NCI-H2107 treated with DMSO at 0.1 percent for 48 hours (cell line): ENCODE results near the gene UNCX.
"Not testable (repeated sequence)": the region's sequence is repeated elsewhere in the genome, so short reads cannot be mapped to it uniquely, and the experiment has no call there.

Source experiments
- DNase-seq: peaks from one replicate; lab custom pipeline; 2025; ENCODE audit not compliant: unreplicated experiment; lab: John Stamatoyannopoulos, UW

Gene UNCX

DNA sequence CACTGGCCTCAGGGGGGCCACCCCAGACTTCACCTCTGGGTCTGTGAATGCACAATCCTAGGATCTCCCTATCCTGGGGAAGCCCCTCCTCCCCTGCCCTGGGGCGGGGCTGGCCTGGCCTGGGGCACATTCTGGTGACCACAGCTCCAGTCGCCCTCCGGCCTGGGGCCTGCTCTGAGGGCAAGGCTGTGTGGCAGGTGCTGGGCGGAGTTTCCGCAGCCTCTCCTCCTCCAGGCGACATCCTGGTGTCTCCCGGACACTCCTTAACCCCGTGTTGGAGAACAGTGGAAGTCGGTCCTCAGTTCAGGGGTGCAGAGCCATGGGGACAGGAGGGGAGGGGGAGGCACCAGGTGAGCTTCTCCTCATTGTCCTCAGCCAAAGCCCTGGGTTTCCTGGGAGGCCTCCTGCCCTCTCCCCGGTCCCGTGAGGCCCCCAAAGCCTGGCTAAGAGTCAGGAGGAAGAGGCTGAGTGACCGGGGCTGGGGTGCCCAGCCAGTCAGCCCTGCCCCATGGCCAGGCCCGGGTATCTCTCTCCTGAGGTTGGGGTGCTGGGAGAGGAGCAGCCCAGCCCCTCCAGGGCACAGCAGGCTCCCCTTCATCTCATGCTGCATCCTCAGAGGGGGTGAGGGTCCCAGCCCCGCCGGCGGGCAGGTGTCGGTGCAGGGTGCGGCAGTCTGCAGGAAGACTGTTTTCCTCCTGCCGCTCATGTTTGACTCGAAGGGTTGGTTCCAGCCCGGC is 22.6 kb downstream of the UNCX start:
- no peak for DNase-seq

DNA sequence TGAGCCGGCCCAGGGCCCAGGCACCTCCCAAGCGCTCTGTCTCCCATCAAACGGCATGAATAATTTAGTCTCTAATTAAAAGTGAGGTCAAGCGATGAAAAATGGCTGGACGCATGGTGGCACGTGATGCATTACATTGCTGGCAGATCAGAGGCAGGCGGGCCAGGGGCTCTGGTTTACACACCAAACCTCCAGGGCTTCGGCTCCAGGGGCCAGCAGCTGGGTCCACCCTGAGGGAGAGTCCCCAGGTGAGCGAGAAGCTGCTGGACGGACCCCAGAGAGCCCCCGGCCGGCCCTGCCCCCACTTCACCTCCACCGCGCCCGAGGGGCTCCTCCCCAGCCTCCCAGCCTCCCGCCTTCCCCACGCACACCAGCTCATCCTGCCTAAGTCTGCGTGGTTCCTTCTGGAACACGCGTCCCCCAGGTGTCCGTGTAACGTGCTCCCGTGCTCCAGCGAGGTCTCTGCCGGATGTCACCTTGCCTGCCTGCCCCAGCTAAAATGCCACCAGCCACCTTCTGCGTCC is 23.2 kb downstream of the UNCX start:
- no peak for DNase-seq

DNA sequence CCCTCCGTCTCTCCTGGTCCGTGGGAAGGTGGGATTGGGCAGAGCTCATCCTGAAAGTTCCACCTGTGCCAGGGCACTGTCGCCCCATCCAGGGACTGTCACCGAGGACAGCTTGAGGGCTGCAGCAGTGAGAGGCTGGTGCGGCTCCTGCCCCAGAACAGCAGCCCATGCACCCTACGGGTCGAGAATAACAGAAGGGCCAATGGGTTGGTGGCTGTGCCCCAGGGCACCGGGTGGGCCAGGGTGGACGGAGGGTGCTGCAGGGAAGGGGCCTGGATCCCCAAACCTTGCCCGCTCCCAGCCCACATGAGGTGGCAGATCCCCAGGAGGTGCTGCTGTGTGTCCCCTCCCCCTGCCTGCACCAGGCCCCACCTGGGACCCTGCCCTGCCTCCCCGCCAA is 23.9 kb downstream of the UNCX start:
- no peak for DNase-seq

DNA sequence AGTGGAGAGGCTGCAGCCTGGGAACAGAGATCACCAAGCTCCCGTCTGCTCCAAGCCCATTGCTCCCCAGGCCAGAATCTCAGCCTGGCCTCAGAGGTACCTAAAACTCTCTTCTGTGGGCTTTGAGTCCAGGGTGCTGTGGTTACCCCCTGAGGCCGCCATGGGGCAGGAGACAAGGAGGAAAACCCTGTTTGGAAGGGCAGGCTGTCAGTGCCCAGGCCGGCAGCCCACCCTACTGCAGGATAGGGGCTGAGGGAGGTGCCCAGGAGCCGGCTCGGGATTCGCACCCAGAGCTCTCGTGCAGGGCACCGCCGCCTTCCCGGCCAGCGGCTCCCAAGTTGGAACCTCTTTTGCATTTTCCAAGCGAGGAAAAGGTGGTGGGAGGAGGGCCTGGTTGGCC is 24.5 kb downstream of the UNCX start:
- no peak for DNase-seq

DNA sequence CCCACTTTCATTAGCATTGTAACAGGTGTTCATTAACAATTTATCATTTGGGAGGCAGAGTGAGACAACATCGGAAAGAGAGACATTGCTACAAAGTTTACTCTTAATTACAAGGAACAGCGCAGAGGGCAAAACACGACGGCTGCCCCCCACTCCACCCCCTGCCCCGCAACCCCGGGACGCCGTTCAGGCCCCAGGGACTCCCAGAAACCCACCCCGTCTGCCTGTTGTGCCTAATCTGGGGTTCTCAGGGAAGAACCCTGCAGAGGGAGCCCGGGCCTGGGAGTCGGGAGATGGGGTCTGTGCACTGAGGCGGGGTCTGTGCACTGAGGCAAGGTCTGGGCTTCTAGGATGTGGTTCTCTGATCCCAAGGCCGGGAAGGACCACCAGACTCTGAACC is 25.2 kb downstream of the UNCX start:
- no peak for DNase-seq

DNA sequence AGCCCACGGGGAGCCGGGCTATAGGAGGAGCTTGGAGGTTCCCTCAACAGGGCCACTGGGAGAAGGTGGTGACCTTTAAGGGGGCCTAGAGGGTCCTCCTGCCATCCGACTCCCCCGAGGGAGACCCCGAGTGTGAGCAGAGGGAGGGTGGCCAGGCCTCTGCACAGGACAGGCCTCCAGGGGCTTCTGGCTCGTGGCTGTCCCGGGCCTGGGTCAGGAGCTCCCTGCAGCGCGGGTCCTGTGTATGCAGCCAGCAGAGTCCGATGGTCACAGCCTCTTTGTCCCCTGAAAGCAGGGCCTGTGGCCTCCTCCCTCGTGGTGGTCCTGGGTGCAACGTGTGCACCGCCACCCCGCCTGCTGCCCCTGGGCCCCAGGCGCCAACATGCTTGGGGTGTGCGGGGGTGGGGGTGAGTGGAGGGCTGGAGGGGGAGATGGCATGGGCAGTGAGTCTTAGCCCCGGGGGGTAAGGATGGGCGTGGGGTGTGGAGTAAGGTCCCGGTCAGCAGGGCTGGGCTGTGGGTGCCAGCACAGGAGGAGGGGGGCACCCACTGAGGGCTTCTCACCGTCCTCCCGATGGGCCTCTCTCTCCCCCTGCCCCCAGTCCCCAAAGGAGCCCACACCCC is 27.1 kb downstream of the UNCX start:
- no peak for DNase-seq

DNA sequence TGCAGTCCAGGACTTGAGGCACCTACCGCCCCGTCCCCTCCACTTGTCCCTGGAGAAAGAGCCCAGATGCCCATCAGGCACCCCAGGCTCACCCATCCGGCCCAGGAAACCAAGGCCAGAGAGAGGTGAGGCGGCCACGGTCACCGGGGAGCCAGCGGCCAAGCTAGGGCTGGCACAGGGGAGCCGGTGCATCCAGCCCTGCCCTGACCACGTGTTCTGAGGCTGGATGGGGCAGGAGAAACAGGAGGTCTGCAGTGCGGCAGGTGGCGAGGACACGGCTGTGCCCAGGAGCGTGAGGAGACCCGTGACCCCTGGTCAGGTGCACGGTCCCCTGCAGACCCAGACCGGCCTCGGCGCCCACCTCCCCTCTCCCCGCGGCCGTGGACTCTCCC is 27.6 kb downstream of the UNCX start:
- no peak for DNase-seq

DNA sequence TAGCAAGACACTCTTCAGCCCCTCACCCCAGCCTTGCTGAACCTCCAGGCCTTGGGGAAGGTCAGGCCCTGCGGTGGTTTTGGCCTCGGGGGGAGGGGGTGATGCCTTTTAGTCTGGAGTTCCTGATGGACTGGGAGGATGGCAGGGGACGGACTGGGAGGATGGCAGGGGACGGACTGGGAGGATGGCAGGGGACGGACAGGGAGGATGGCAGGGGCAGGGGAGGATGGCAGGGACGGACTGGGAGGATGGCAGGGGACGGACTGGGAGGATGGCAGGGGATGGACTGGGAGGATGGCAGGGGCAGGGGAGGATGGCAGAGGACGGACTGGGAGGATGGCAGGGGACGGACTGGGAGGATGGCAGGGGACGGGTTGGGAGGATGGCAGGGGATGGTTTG is 28.4 kb downstream of the UNCX start:
- not testable (repeated sequence) for DNase-seq

DNA sequence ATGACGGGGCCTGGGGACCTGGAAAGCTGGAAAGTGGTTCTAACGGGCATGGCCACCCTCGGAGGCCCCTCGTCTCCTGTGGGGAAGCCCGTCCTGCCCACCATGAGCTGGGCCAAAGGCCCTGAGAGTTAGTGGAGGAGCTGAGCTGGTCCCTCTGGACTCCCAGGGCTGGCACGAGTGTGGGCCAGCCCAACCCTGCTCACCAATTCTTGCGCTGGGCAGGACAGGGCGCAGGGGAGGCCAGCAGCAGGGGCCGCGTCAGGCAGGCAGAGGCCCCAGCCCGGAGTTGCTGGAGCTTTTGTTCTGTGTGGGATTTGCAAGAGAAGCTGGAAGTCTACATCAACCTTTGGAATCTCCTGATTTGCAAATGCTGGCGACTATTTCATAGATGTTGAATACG is 29.8 kb downstream of the UNCX start:
- no peak for DNase-seq

DNA sequence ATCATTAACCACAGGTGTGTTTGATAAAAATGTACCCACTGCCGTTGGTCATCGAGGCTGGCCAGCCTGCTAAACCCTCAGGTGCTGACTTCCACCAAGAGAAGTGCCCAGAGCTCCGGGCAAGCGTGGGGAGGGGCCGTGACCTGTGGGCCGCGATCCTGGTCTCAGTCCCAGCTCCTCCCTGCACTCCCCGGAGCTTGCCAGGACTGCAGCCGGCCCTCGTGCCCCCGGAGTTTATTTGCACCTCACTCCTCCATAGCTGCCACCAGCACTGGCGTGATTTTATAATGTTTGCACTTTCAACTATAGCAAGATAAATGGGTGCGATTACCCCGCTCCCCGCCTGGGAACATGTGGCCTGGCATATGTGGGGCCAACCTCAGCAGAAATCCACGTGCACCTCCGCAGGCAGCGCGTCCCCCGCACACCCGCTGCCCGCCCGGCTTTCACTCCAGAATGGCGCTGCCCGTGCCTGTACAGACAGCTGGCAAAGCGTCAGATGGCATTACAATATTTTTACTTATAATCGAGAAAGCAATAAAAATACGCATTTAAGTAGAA is 30.8 kb downstream of the UNCX start:
- DNase-seq = no peak

DNA sequence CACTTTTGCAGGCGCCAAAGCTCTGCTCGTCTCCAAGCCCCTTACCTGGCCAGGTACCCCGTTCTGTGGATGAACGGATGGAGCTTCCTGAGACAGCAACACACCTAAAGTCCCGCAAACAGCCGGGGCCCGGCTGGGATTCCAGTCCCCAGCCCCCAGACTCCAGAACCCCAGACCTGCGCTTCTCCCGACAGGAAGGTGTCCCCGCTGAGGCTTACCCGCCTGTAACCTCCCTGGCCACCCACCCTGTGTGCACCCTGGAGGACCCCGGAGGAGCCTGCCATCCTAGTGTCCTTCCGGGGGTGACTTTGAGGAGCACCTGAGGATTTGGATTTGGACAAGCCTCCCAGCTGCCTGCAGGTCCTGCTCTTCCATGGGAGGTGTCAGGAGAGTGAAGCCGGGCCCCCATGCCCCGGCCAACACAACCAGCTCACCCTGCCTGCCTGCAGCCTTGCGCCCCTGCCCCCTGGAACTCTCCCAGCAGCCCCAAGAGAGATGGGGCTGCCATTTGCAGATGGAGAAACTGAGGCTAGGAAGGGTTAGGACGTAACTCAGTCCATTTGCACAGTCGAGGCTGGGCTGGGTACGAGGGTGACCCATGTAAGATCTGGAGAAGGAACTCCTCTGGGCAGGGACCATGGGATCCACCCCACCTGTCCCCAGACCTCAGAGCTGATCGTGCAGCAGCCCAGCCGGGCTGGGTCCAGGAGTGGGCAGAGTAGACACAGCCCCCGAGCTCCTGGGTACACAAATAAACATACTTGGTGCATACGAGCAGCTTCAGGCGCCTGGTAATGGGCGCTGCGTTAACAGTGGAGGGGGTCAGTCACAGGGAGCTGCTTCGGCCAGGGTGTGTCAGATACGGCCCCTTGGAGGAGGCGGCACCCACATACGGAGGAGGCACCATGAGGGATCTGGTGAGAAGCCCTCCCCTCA is 31.9 kb downstream of the UNCX start:
- DNase-seq = no peak

DNA sequence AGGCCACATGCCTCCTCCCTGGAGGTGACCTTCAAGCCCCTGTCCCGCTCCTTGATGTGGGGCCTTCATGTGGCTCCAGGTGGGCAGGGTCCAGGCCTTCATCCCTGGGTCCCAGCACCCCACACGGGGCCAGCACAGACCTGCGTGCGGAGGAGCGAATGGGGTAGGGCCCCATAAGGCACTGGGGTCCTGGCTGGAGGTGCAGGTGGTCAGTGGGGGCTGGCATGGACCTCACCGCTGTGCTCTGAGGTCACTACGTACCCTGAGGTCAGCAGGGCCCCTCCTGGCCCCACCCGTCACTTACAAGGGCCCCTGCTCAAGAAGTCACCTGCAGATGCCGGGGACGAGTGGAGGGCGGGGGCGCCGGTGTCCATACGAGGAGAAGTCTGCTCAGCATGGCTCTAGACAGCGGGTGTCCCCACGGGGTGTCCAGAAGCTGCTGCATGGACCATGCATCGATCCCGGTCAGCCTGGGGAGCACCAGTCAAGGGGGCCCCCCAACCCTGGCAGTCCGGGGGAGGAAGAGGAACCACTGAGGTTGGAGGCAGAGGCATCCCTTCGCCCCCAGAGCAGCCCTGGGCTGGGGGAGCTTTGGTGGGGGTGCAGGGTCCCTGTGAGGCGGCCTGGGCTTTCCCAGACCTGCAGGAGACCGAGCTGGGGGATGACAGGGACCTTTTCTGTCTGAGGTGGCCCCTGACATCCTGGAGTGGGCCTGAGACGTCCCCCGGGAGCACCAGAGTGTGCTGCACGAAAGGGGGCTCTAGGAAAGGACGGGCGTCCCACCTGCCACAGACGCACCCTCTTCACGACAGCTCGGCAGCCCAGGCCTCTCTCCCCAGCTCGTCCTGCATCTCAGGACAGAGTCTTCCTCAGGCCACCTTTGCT is 34.6 kb downstream of the UNCX start:
- DNase-seq = no peak

DNA sequence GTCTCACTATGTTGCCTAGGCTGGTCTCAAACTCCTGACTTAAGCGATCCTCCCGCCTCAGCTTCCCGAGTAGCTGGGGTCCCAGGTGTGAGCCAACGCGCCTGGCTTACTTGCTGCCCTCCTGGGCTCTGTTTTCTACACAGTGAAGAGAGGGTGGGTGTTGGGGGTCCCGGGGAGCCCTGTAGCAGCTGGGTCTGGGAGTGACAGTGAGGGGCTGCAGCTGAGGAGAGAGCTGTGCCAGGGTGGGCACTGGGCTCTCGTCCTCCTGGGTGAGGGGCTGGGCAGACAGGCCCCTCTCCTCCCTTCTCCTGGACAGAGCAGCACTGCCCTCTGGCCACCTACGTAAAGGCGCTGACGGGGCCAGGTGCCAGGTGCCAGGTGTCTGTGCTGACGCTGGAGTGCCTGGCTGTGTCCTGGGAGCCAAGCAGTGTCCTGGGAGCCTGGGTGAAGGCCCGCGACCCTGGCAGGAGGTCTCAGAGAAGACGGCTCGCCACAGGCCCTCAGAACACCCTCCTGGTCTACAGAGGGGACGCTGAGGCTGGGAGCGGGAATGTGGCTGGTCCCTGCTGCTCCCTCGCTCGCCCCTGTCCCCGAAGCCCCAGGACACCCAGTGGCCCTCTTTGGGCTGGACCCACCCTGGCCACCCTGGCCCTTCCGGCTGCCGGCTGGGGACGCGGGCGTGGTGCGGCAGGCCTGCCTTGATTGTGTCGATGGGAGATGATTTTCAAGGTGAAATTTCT is 35.6 kb downstream of the UNCX start:
- no peak for DNase-seq

DNA sequence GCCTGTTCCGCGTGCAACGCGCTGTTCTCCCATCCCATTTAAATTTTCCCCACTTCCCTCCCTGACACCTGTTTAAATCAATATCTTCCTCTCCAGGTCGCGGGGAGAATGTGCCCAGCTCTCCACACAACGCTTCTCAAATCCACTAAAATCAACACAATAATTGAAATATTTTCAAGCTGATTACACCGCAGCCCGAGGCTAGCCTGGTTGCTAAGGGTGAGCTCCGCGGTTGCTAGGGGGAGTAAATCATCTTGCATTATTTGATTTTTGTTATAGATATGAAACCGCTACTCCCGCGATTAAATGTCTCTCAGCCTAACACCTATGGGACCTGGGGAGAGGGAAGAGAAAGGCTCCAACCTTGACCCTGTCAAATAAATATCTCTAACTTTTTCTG is 36.2 kb downstream of the UNCX start:
- no peak for DNase-seq

DNA sequence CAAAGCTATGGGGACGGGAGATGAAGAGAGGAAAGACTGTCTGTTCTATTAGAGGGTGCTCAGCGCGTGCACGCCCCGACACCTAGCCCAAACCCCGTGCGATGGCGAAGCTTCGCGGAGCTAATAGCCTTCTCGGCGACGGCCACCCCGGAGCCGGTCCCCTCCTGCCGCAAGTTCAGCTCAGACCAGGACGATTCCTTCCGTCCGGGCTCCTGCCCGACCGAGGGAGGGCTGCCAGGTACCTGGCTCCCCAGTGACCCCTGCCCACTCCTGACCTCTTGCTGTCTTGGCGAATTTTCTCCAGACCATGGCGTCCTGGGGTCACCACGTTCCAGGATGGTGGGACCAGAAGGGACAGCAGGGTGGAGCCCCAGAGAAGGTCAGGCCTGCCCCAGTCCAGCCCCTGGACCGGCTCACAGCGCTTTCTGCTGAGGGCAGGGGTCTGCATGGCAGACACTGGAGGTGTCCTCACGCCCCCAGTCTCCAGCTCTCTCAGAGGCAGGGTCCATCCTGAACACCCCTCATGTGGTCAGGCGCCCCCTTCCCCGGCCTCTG is 36.7 kb downstream of the UNCX start:
- DNase-seq = no peak

DNA sequence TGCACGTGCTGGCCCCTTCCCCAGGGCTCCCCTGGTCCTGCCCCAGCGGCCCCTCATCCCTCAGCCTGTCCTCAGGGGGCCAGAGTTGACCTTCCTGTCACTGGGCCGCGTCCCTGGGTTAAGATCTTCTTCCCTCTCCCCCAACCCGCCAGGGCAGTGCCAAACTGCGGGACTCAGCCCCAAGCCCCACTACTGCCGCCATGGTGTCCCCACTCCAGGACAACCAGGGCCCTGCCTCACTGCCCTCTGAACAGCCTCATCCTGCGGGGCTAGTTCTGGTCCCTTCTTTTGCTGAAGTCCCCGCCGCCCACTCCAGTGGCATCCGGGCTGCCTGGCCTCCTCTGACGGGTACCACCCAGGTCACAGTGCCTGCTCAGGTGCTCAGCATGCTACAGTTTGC is 37.5 kb downstream of the UNCX start:
- DNase-seq = no peak

DNA sequence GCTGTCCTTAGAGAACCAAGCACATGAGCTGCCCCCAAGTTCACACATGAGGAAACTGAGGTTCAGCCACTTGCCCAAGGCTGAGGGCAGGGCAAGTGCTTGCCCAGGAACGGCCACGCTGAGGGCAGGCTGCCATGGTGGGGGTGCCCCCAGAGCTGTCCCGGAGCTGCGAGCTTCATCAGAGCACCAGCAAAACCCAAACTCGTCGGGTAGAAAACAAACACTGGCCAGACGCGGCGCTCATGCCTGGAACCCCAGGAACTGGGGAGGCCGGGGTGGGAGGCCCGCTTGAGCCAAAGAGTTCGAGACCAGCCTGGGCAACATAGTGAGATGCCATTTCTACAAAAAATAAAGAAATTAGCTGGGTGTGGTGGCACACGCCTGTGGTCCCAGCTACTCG is 38.4 kb downstream of the UNCX start:
- DNase-seq = no peak

DNA sequence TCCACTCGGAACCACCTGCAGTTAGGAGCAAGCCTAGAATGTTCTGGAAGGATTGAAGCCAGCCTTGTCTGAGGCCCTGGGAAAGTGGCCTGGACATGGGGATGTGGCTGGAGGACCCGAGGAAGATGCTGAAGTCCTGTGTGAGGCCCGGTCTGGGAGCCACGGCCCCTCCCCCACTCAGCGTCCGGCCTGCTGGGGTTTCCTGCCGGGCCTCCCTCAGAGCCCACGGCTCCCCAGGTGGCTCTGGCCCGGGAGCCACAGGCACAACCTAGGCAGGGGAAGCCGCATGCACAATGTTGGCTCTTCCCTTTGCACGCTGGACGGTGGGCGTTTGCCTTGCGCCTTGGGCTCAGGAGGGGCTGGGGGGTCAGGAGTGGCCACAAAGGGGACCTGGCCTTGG is 39.0 kb downstream of the UNCX start:
- DNase-seq = no peak

DNA sequence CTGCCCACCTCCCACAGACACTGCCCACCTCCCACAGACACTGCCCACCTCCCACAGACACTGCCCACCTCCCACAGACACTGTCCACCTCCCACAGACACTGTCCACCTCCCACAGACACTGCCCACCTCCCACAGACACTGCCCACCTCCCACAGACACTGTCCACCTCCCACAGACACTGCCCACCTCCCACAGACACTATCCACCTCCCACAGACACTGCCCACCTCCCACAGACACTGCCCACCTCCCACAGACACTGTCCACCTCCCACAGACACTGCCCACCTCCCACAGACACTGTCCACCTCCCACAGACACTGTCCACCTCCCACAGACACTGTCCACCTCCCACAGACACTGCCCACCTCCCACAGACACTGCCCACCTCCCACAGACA is 39.5 kb downstream of the UNCX start:
- not testable (repeated sequence) for DNase-seq
